GM10248 (cell line): ENCODE measurements around the gene RANGAP1.

Experiments used
- CTCF ChIA-PET: fragments of 300-600 bp; sonication (Branson Sonifier 250); formaldehyde crosslinking; extraction: SDS; loops from one replicate; lab custom pipeline; 2021; ENCODE audit warnings: antibody characterized with exemption; lab: Yijun Ruan, JAX
- POLR2A ChIA-PET: fragments of 350-650 bp; sonication (Branson Sonifier 250); formaldehyde crosslinking; extraction: SDS; loops from one replicate; lab custom pipeline; 2020; ENCODE audit warnings: antibody characterized with exemption; lab: Yijun Ruan, JAX
- DNase-seq: peaks from one replicate; pipeline ENCODE4 v3.0.0; 2012; ENCODE audit errors: extremely low spot score
- CTCF ChIP-seq: IDR thresholded peaks from 2 replicates; pipeline ENCODE4 v1.5.1; 2012; ENCODE audit warnings: mild to moderate bottlenecking, low read depth; ENCODE audit errors: extremely low read depth, missing control alignments, control extremely low read depth

Gene RANGAP1

GRCh38 chr22:41197038-41197972, 88.7 kb downstream of the RANGAP1 start:
- POLR2A ChIA-PET, result interaction anchor here (0.6 kb wide), 1 partner anchor 422 kb away, joined by 3 read pairs; no protein-coding TSS in a partner anchor
- CTCF ChIA-PET, result interaction anchor here (1.3 to 4.2 kb wide), 6 partner anchors 13 to 392 kb away, joined by 3 to 17 read pairs (median 4); partner anchors contain the start of gene PMM1
- peak; percentile 93 for DNase-seq
- TF ChIP-seq CTCF, result no peak
